Neural progenitor cell (in vitro differentiated cells): ENCODE data around the gene SPTLC3. TPM values are rescaled to one million over a fixed set of nuclear protein-coding genes. Genes with fewer than 3 reads are reported as not detected.

Source experiments
- DNase-seq: peaks from one replicate; pipeline ENCODE4 v3.0.0-alpha.2; 2016; ENCODE audit warnings: low spot score
- H2AFZ ChIP-seq: fragments of 200-600 bp; sonication (generic); replicated peaks from 2 replicates; pipeline ENCODE4 v1.6.1; 2016; ENCODE audit warnings: antibody characterized with exemption
- H3F3A ChIP-seq: fragments of 200-600 bp; sonication (generic); 2 replicates; pipeline ENCODE4 v1.6.1; 2016; ENCODE audit warnings: antibody characterized with exemption, low read depth
- H3K27ac ChIP-seq: fragments of 200-600 bp; sonication (generic); 2 replicates; pipeline ENCODE4 v1.5.1; 2016; ENCODE audit warnings: mild to moderate bottlenecking
- H3K27me3 ChIP-seq: fragments of 200-600 bp; sonication (generic); 2 replicates; pipeline ENCODE4 v1.6.1; 2016; ENCODE audit warnings: mild to moderate bottlenecking, moderate library complexity
- H3K36me3 ChIP-seq: fragments of 200-600 bp; sonication (generic); 2 replicates; pipeline ENCODE4 v1.5.1; 2016
- H3K4me1 ChIP-seq: fragments of 200-600 bp; sonication (generic); 2 replicates; pipeline ENCODE4 v1.6.1; 2016; ENCODE audit warnings: mixed run types
- H3K4me2 ChIP-seq: fragments of 200-600 bp; sonication (generic); 2 replicates; pipeline ENCODE4 v1.6.1; 2016
- H3K4me3 ChIP-seq: fragments of 200-600 bp; sonication (generic); 2 replicates; pipeline ENCODE4 v1.5.1; 2016
- H3K79me2 ChIP-seq: fragments of 200-600 bp; sonication (generic); 2 replicates; pipeline ENCODE4 v1.6.1; 2016; ENCODE audit warnings: low read depth
- H3K9ac ChIP-seq: fragments of 200-600 bp; sonication (generic); 2 replicates; pipeline ENCODE4 v1.6.1; 2016
- H3K9me3 ChIP-seq: fragments of 200-600 bp; sonication (generic); 2 replicates; pipeline ENCODE4 v1.5.1; 2016; ENCODE audit warnings: low read depth
- H4K20me1 ChIP-seq: fragments of 200-600 bp; sonication (generic); 2 replicates; pipeline ENCODE4 v1.6.1; 2016; ENCODE audit warnings: low read depth
- H3K27ac Mint-ChIP-seq: 3 replicates; pipeline ENCODE4 v1.8.0; 2021; ENCODE audit warnings: mixed read lengths
- H3K27me3 Mint-ChIP-seq: 2 replicates; pipeline ENCODE4 v1.8.0; 2022; ENCODE audit warnings: low read depth, mild to moderate bottlenecking, inconsistent platforms, moderate library complexity, mixed read lengths; ENCODE audit not compliant: insufficient read depth
- H3K36me3 Mint-ChIP-seq: 3 replicates; pipeline ENCODE4 v1.8.0; 2021; ENCODE audit warnings: mixed read lengths
- H3K4me1 Mint-ChIP-seq: 3 replicates; pipeline ENCODE4 v1.8.0; 2021; ENCODE audit warnings: mixed read lengths
- H3K4me3 Mint-ChIP-seq: 3 replicates; pipeline ENCODE4 v1.8.0; 2021; ENCODE audit warnings: mild to moderate bottlenecking, moderate library complexity, mixed read lengths
- H3K9me3 Mint-ChIP-seq: 3 replicates; pipeline ENCODE4 v1.8.0; 2020; ENCODE audit warnings: mixed read lengths
- EZH2 ChIP-seq: fragments of 200-600 bp; sonication (generic); IDR thresholded peaks from 2 replicates; pipeline ENCODE4 v1.6.1; 2017; ENCODE audit warnings: antibody characterized with exemption, mild to moderate bottlenecking, moderate library complexity
- EZH2phosphoT487 ChIP-seq: fragments of 200-600 bp; sonication (generic); IDR thresholded peaks from 2 replicates; pipeline ENCODE4 v1.6.1; 2017; ENCODE audit warnings: antibody characterized with exemption
- total RNA-seq: library from RNA; depleted of rRNA; stranded (reverse); fragments of >200 nt; gene quantifications from 2 replicates; pipeline ENCODE4 v1.2.3, GENCODE V29; 2015; ENCODE audit warnings: low replicate concordance
- TF ChIP-seq, protein P1 (sequence below): fragments of 200-600 bp; sonication (generic); IDR thresholded peaks from 2 replicates; pipeline ENCODE4 v1.5.1; 2017; ENCODE audit warnings: antibody characterized with exemption, mild to moderate bottlenecking

SPTLC3 gene
- total RNA-seq, 1 donor from 2014 or later, result 4.2 TPM

DNA sequence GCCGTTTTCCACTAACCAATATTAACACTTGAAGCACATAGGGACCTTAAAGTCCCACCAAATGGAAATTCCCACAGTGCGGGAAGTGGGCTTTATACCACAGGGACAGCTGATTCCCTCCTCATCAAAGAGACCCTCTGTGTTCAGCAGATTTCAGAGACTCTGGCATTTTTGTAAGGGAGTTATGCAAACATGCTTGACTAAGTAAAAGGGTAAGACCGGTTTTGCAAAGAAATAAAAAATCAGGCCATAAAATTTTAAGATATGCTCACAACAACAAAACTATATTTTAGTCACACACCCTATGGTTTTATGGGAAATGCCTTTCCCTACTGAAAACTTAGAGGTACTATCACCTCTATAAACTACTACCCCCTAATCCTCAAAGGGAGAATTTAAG is 45.4 kb upstream of the SPTLC3 start:
- peaks cover 16% of the 10 kb centered on the region for H3K4me1 ChIP-seq
- no peaks in the 10 kb centered on the region for H3K36me3 ChIP-seq
- no peak overlapping the region for H3K4me3 Mint-ChIP-seq
- H3K4me2 ChIP-seq, result no peak overlapping the region
- no peak overlapping the region for H3K27ac ChIP-seq
- H3K9ac ChIP-seq, result no peak overlapping the region
- H3K9me3 ChIP-seq, result no peaks in the 10 kb centered on the region
- no peaks in the 10 kb centered on the region for H3F3A ChIP-seq
- H3K4me1 Mint-ChIP-seq, result peaks cover 48% of the 10 kb centered on the region
- H3K36me3 Mint-ChIP-seq, result no peaks in the 10 kb centered on the region
- no peaks in the 10 kb centered on the region for H3K79me2 ChIP-seq
- H2AFZ ChIP-seq, result no peak overlapping the region
- no peak overlapping the region for H3K27ac Mint-ChIP-seq
- H3K4me3 ChIP-seq, result no peak overlapping the region
- no peaks in the 10 kb centered on the region for H3K9me3 Mint-ChIP-seq
- H3K27me3 ChIP-seq, result no peaks in the 10 kb centered on the region
- no peak for DNase-seq
- no peaks in the 10 kb centered on the region for H4K20me1 ChIP-seq
- TF ChIP-seq, protein P1, sequence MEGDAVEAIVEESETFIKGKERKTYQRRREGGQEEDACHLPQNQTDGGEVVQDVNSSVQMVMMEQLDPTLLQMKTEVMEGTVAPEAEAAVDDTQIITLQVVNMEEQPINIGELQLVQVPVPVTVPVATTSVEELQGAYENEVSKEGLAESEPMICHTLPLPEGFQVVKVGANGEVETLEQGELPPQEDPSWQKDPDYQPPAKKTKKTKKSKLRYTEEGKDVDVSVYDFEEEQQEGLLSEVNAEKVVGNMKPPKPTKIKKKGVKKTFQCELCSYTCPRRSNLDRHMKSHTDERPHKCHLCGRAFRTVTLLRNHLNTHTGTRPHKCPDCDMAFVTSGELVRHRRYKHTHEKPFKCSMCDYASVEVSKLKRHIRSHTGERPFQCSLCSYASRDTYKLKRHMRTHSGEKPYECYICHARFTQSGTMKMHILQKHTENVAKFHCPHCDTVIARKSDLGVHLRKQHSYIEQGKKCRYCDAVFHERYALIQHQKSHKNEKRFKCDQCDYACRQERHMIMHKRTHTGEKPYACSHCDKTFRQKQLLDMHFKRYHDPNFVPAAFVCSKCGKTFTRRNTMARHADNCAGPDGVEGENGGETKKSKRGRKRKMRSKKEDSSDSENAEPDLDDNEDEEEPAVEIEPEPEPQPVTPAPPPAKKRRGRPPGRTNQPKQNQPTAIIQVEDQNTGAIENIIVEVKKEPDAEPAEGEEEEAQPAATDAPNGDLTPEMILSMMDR, result no peak
- no peak for TF ChIP-seq EZH2
- TF ChIP-seq EZH2phosphoT487, result no peak
- H3K27me3 Mint-ChIP-seq, result peaks cover 4% of the 10 kb centered on the region

DNA sequence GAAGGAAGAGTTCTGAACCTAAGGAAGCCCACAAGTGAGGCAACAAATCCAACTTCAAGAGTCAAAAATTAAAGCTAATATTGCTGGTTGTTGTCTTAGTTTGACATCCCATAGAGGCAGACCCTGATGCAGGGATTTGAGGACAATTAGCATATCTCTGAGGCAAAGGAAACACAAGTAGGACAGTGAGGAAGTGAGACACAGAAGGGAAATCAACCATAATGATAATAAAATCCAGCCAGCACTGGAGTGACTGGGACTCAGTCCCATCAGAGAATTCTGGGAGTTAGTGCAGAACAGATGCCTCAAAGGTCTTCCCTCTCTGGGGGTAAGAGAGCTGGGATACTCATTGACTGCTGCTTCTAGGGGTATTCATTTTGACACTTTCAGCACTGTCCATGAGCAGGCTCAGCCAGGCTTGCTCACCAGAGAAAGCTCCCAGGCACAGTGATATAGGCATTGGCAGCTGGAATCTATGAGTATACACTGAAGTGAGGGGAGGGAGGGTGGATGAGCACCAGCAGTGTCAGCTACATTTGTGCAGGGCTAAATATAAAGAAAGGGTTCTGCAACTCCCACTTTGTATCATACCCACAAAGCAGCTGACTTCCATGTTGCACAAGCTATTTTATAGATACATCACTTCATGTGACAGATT is 43.4 kb upstream of the SPTLC3 start:
- Mint-ChIP-seq H3K36me3 (no peaks in the 10 kb centered on the region), H3K27ac (peak overlapping the region; percentile 53), H3K27me3 (peaks cover 5% of the 10 kb centered on the region), H3K4me1 (peaks cover 48% of the 10 kb centered on the region), H3K9me3 (peaks cover 3% of the 10 kb centered on the region), H3K4me3 (peak overlapping the region; percentile 6)
- no peaks in the 10 kb centered on the region for H3K79me2 ChIP-seq
- H3K9ac ChIP-seq, result no peak overlapping the region
- no peak overlapping the region for H3K4me3 ChIP-seq
- H3K4me2 ChIP-seq, result no peak overlapping the region
- peaks cover 16% of the 10 kb centered on the region for H3K4me1 ChIP-seq
- no peaks in the 10 kb centered on the region for H3K27me3 ChIP-seq
- no peaks in the 10 kb centered on the region for H4K20me1 ChIP-seq
- H3K27ac ChIP-seq, result no peak overlapping the region
- DNase-seq, result no peak
- H2AFZ ChIP-seq, result no peak overlapping the region
- H3K36me3 ChIP-seq, result no peaks in the 10 kb centered on the region
- no peaks in the 10 kb centered on the region for H3F3A ChIP-seq
- TF ChIP-seq EZH2phosphoT487, result no peak
- TF ChIP-seq EZH2, result no peak
- TF ChIP-seq, protein P1, result no peak
- no peaks in the 10 kb centered on the region for H3K9me3 ChIP-seq

DNA sequence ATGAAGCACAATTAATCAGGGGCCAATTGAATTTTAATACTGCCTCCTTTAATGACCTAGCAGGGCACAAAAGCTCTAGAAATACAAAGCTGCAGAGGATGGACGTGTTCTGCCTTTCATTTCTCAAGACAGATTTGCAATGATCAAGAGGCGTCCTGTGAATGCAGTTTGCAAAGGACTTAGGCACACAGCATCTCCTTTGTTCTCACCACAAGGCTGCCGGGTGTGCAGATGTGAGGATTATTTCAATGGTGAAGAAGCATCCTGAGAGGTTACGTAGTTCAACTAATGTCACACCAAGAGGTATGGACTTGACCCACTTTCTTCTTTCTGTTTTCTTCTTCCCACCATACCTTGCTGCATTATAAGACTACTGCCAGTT is 42.9 kb upstream of the SPTLC3 start:
- DNase-seq, result peak; percentile 51
- Histone ChIP-seq H3K4me1 (peaks cover 16% of the 10 kb centered on the region), H3K79me2 (no peaks in the 10 kb centered on the region), H3K36me3 (no peaks in the 10 kb centered on the region), H3K9ac (no peak overlapping the region), H2AFZ (no peak overlapping the region), H3K9me3 (no peaks in the 10 kb centered on the region), H4K20me1 (no peaks in the 10 kb centered on the region), H3K27ac (no peak overlapping the region), H3F3A (no peaks in the 10 kb centered on the region), H3K4me3 (no peak overlapping the region), H3K27me3 (no peaks in the 10 kb centered on the region), H3K4me2 (no peak overlapping the region)
- Mint-ChIP-seq H3K4me1 (peaks cover 44% of the 10 kb centered on the region), H3K27ac (peak overlapping the region; percentile 53), H3K27me3 (peaks cover 9% of the 10 kb centered on the region), H3K4me3 (no peak overlapping the region), H3K9me3 (peaks cover 3% of the 10 kb centered on the region), H3K36me3 (no peaks in the 10 kb centered on the region)
- no peak for TF ChIP-seq EZH2
- TF ChIP-seq, protein P1, result no peak
- no peak for TF ChIP-seq EZH2phosphoT487
